Hepatocyte (in vitro differentiated cells): Measurements from ENCODE around the gene ANAPC2.

Experiments used
- EZH2 ChIP-seq: fragments of 200-600 bp; sonication (generic); IDR thresholded peaks from 2 replicates; pipeline ENCODE4 v1.6.1; 2016; ENCODE audit warnings: antibody characterized with exemption, mild to moderate bottlenecking, borderline replicate concordance
- EZH2phosphoT487 ChIP-seq: fragments of 200-600 bp; sonication (generic); IDR thresholded peaks from one replicate; pipeline ENCODE4 v1.6.1; 2018; ENCODE audit warnings: antibody characterized with exemption, mild to moderate bottlenecking, low read depth, moderate library complexity; ENCODE audit not compliant: unreplicated experiment, severe bottlenecking
- TF ChIP-seq, protein P1 (sequence below): fragments of 200-600 bp; sonication (generic); IDR thresholded peaks from 2 replicates; pipeline ENCODE4 v1.5.1; 2016; ENCODE audit warnings: antibody characterized with exemption, mild to moderate bottlenecking; ENCODE audit not compliant: poor library complexity

- TF ChIP-seq, protein P1, sequence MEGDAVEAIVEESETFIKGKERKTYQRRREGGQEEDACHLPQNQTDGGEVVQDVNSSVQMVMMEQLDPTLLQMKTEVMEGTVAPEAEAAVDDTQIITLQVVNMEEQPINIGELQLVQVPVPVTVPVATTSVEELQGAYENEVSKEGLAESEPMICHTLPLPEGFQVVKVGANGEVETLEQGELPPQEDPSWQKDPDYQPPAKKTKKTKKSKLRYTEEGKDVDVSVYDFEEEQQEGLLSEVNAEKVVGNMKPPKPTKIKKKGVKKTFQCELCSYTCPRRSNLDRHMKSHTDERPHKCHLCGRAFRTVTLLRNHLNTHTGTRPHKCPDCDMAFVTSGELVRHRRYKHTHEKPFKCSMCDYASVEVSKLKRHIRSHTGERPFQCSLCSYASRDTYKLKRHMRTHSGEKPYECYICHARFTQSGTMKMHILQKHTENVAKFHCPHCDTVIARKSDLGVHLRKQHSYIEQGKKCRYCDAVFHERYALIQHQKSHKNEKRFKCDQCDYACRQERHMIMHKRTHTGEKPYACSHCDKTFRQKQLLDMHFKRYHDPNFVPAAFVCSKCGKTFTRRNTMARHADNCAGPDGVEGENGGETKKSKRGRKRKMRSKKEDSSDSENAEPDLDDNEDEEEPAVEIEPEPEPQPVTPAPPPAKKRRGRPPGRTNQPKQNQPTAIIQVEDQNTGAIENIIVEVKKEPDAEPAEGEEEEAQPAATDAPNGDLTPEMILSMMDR: no peak
- TF ChIP-seq EZH2phosphoT487 (no peak), EZH2 (no peak)
Measured at GRCh38 chr9:137198902-137199283, 10.5 kb upstream of the ANAPC2 start.
